Fibroblast of mammary gland (primary cell): Measurements from ENCODE around the gene SORBS1.

Experiments
- DNase-seq: peaks from one replicate; pipeline ENCODE4 v3.0.0-alpha.2; 2010; ENCODE audit warnings: low read depth
- H3K4me3 ChIP-seq: 2 replicates; pipeline ENCODE4 v1.5.1; 2011; ENCODE audit warnings: low read depth, mild to moderate bottlenecking, low read length, moderate library complexity; ENCODE audit not compliant: control insufficient read depth
- TF ChIP-seq, protein P1 (sequence below): conservative IDR thresholded peaks from 2 replicates; pipeline ENCODE4 v1.5.1; 2011; ENCODE audit warnings: low read depth, low read length, inconsistent platforms; ENCODE audit not compliant: control insufficient read depth, insufficient read depth

The SORBS1 gene

GRCh38 chr10:95337423-95338160 lies 223.6 kb downstream of the SORBS1 start:
- no peak overlapping the region for H3K4me3 ChIP-seq
- DNase-seq, result no peak
- TF ChIP-seq, protein P1, sequence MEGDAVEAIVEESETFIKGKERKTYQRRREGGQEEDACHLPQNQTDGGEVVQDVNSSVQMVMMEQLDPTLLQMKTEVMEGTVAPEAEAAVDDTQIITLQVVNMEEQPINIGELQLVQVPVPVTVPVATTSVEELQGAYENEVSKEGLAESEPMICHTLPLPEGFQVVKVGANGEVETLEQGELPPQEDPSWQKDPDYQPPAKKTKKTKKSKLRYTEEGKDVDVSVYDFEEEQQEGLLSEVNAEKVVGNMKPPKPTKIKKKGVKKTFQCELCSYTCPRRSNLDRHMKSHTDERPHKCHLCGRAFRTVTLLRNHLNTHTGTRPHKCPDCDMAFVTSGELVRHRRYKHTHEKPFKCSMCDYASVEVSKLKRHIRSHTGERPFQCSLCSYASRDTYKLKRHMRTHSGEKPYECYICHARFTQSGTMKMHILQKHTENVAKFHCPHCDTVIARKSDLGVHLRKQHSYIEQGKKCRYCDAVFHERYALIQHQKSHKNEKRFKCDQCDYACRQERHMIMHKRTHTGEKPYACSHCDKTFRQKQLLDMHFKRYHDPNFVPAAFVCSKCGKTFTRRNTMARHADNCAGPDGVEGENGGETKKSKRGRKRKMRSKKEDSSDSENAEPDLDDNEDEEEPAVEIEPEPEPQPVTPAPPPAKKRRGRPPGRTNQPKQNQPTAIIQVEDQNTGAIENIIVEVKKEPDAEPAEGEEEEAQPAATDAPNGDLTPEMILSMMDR, result no peak

- TF ChIP-seq, protein P1, result no peak
- DNase-seq, result no peak
- H3K4me3 ChIP-seq, result no peak overlapping the region
Observed at GRCh38 chr10:95336702-95337101, 224.5 kb downstream of the SORBS1 start.

- TF ChIP-seq, protein P1, result no peak
- DNase-seq, result no peak
- H3K4me3 ChIP-seq, result no peak overlapping the region
Observed at GRCh38 chr10:95335933-95336699, 225.1 kb downstream of the SORBS1 start.

DNA sequence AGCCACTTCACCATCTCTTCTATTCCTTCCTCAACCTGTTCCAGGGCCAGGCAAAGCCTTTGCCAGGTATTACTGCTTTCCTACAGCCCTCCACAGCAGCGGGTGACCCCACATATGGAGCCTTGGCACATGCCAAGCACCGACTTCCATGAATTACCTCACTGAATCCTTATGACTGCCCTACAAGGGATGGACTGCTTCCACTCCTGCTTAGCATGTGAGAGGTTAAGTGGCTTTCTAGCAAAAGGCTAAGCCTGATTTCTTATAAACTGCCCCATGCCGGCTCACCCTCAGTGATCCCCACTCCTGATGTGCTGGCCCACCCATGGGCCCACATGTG lies 226.4 kb downstream of the SORBS1 start:
- no peak for DNase-seq
- TF ChIP-seq, protein P1, result no peak
- no peak overlapping the region for H3K4me3 ChIP-seq

- peak; percentile 94 for DNase-seq
- no peak overlapping the region for H3K4me3 ChIP-seq
- TF ChIP-seq, protein P1, result no peak
Observed at GRCh38 chr10:95333997-95334804, 227.0 kb downstream of the SORBS1 start.

GRCh38 chr10:95332666-95333249 lies 228.4 kb downstream of the SORBS1 start:
- TF ChIP-seq, protein P1, result no peak
- no peak for DNase-seq

More at GRCh38 chr10:95332666-95333249, 228.4 kb downstream of the SORBS1 start:
- H3K4me3 ChIP-seq, result no peak overlapping the region
